ENCODE results near the gene MAML2.

GRCh38 chr11:96330511-96330859, 12.5 kb downstream of the MAML2 start:
- TF ChIP-seq CTCF (conservative IDR thresholded peaks at IDR 0.05; ENCODE audit: low read depth in 2 of 2) (no peak), EZH2 (IDR thresholded peaks at IDR 0.05; ENCODE audit: low read depth, unreplicated experiment) (no peak), EZH2phosphoT487 (IDR thresholded peaks at IDR 0.05; ENCODE audit: unreplicated experiment) (no peak), STAT1 (IDR thresholded peaks at IDR 0.05; ENCODE audit: unreplicated experiment) (no peak), REST (IDR thresholded peaks at IDR 0.05; ENCODE audit: unreplicated experiment) (no peak), POLR2AphosphoS5 (IDR thresholded peaks at IDR 0.05; ENCODE audit: low read depth) (no peak), JUNB (IDR thresholded peaks at IDR 0.05; ENCODE audit: unreplicated experiment) (no peak)

Data from GM23338 (cell line).